ENCODE measurements around the gene EPHA2. TPM values are rescaled to one million over a fixed set of nuclear protein-coding genes. Genes with fewer than 3 reads are reported as not detected.

EPHA2 gene
- total and polyA plus RNA-seq, 2 donors (not counting 1 experiment from before 2014, with no cell fraction given) = 9.8 to 24.6 TPM

- no peak overlapping the region for H2AFZ ChIP-seq (ENCODE audit: low read length)
- TF ChIP-seq EZH2 (IDR thresholded peaks at IDR 0.05; ENCODE audit: low read length, missing control alignments) = no peak
- TF ChIP-seq CTCF (conservative IDR thresholded peaks at IDR 0.05 in 1 of 2, IDR thresholded peaks at IDR 0.05 in 1 of 2; ENCODE audit: low read depth in 1 of 2, low read length in 2 of 2) = no peak
- peak overlapping the region in 3 of 4 experiments; percentile 14 to 80 (median 75) for H3K4me3 ChIP-seq (replicated peaks in 1 of 4; ENCODE audit: control extremely low read depth in 1 of 4, insufficient read depth in 1 of 4, low read depth in 3 of 4, low read length in 4 of 4)
- peaks cover 34% of the 10 kb centered on the region for H3K4me1 ChIP-seq (ENCODE audit: control insufficient read depth, extremely low read depth, insufficient read depth, low read length)
- peaks cover 77% of the 10 kb centered on the region for H3K79me2 ChIP-seq (ENCODE audit: control insufficient read depth, insufficient read depth, low read length)
- H4K20me1 ChIP-seq (ENCODE audit: control insufficient read depth, extremely low read depth, insufficient read depth, low read length) = no peaks in the 10 kb centered on the region
- H3K9ac ChIP-seq (ENCODE audit: insufficient read depth, low read length) = no peak overlapping the region
- H3K9me3 ChIP-seq (ENCODE audit: control insufficient read depth, insufficient read depth, low read depth, low read length) = no peaks in the 10 kb centered on the region
- DNase-seq (ENCODE audit: low read depth in 2 of 2) = peak; percentile 42 to 66
- H3K36me3 ChIP-seq (ENCODE audit: control insufficient read depth, insufficient read depth, low read length) = peaks cover 20% of the 10 kb centered on the region
- H3K27ac ChIP-seq (ENCODE audit: insufficient read depth, low read length) = peak overlapping the region; percentile 68
- no peaks in the 10 kb centered on the region for H3K27me3 ChIP-seq (ENCODE audit: control insufficient read depth, insufficient read depth, low read length)
- H3K4me2 ChIP-seq (ENCODE audit: extremely low read depth, insufficient read depth, low read length) = peak overlapping the region; percentile 95
Observed at GRCh38 chr1:16152481-16153087, 3.3 kb downstream of the EPHA2 start.

GRCh38 chr1:16151995-16152384, 3.9 kb downstream of the EPHA2 start:
- H3K79me2 ChIP-seq (ENCODE audit: control insufficient read depth, insufficient read depth, low read length) = peaks cover 81% of the 10 kb centered on the region
- no peaks in the 10 kb centered on the region for H4K20me1 ChIP-seq (ENCODE audit: control insufficient read depth, extremely low read depth, insufficient read depth, low read length)
- peak overlapping the region; percentile 16 for H3K4me2 ChIP-seq (ENCODE audit: extremely low read depth, insufficient read depth, low read length)
- no peaks in the 10 kb centered on the region for H3K27me3 ChIP-seq (ENCODE audit: control insufficient read depth, insufficient read depth, low read length)
- H3K9ac ChIP-seq (ENCODE audit: insufficient read depth, low read length) = peak overlapping the region; percentile 24
- TF ChIP-seq EZH2 (IDR thresholded peaks at IDR 0.05; ENCODE audit: low read length, missing control alignments) = no peak
- TF ChIP-seq CTCF (conservative IDR thresholded peaks at IDR 0.05 in 1 of 2, IDR thresholded peaks at IDR 0.05 in 1 of 2; ENCODE audit: low read depth in 1 of 2, low read length in 2 of 2) = no peak
- no peaks in the 10 kb centered on the region for H3K9me3 ChIP-seq (ENCODE audit: control insufficient read depth, insufficient read depth, low read depth, low read length)
- peak overlapping the region in 1 of 4 experiments; percentile 9 for H3K4me3 ChIP-seq (replicated peaks in 1 of 4; ENCODE audit: control extremely low read depth in 1 of 4, insufficient read depth in 1 of 4, low read depth in 3 of 4, low read length in 4 of 4)
- DNase-seq (ENCODE audit: low read depth in 2 of 2) = no peak
- H3K4me1 ChIP-seq (ENCODE audit: control insufficient read depth, extremely low read depth, insufficient read depth, low read length) = peaks cover 39% of the 10 kb centered on the region
- H2AFZ ChIP-seq (ENCODE audit: low read length) = no peak overlapping the region
- H3K36me3 ChIP-seq (ENCODE audit: control insufficient read depth, insufficient read depth, low read length) = peaks cover 24% of the 10 kb centered on the region
- peak overlapping the region; percentile 68 for H3K27ac ChIP-seq (ENCODE audit: insufficient read depth, low read length)

- peaks cover 26% of the 10 kb centered on the region for H3K36me3 ChIP-seq (ENCODE audit: control insufficient read depth, insufficient read depth, low read length)
- H3K9me3 ChIP-seq (ENCODE audit: control insufficient read depth, insufficient read depth, low read depth, low read length) = no peaks in the 10 kb centered on the region
- peaks cover 81% of the 10 kb centered on the region for H3K79me2 ChIP-seq (ENCODE audit: control insufficient read depth, insufficient read depth, low read length)
- peak overlapping the region; percentile 68 for H3K27ac ChIP-seq (ENCODE audit: insufficient read depth, low read length)
- H3K4me2 ChIP-seq (ENCODE audit: extremely low read depth, insufficient read depth, low read length) = peak overlapping the region; percentile 66
- H3K4me3 ChIP-seq (replicated peaks in 1 of 4; ENCODE audit: control extremely low read depth in 1 of 4, insufficient read depth in 1 of 4, low read depth in 3 of 4, low read length in 4 of 4) = no peak overlapping the region
- H4K20me1 ChIP-seq (ENCODE audit: control insufficient read depth, extremely low read depth, insufficient read depth, low read length) = no peaks in the 10 kb centered on the region
- peak; percentile 53 to 60 for DNase-seq (ENCODE audit: low read depth in 2 of 2)
- H3K4me1 ChIP-seq (ENCODE audit: control insufficient read depth, extremely low read depth, insufficient read depth, low read length) = peaks cover 45% of the 10 kb centered on the region
- peak overlapping the region; percentile 36 for H3K9ac ChIP-seq (ENCODE audit: insufficient read depth, low read length)
- H2AFZ ChIP-seq (ENCODE audit: low read length) = no peak overlapping the region
- no peaks in the 10 kb centered on the region for H3K27me3 ChIP-seq (ENCODE audit: control insufficient read depth, insufficient read depth, low read length)
- TF ChIP-seq EZH2 (IDR thresholded peaks at IDR 0.05; ENCODE audit: low read length, missing control alignments) = no peak
- no peak for TF ChIP-seq CTCF (conservative IDR thresholded peaks at IDR 0.05 in 1 of 2, IDR thresholded peaks at IDR 0.05 in 1 of 2; ENCODE audit: low read depth in 1 of 2, low read length in 2 of 2)
Observed at GRCh38 chr1:16151196-16151994, 4.5 kb downstream of the EPHA2 start.

Data from fibroblast of lung (primary cell).